GM21423 (cell line): ENCODE results near the gene ARGLU1.

Experiments used
- ATAC-seq: cut with Tn5 transposase; IDR thresholded peaks from one replicate; pipeline ENCODE4 v1.9.1; 2021; ENCODE audit warnings: mild to moderate bottlenecking, moderate library complexity; ENCODE audit not compliant: unreplicated experiment

ARGLU1 gene

GRCh38 chr13:106548064-106548696 lies 19.8 kb downstream of the ARGLU1 start:
- no peak for ATAC-seq

GRCh38 chr13:106541826-106542225 lies 26.1 kb downstream of the ARGLU1 start:
- ATAC-seq, result no peak

- no peak for ATAC-seq
These were observed 27.3 kb downstream of the ARGLU1 start for GRCh38 chr13:106540613-106541012.

- no peak for ATAC-seq
These were observed 30.4 kb downstream of the ARGLU1 start for GRCh38 chr13:106537521-106537920.

- ATAC-seq, result peak; percentile 34
These were observed 31.5 kb downstream of the ARGLU1 start for GRCh38 chr13:106536244-106537034.

- ATAC-seq, result peak; percentile 96
These were observed 32.2 kb downstream of the ARGLU1 start, which contains the start of gene EFNB2 for GRCh38 chr13:106535552-106536243. Gene EFNB2 (minus strand): TSS chr13:106535662. CDS start chr13:106534964, 698 bp downstream.

- peak; percentile 22 for ATAC-seq
These were observed 33.0 kb downstream of the ARGLU1 start for GRCh38 chr13:106534639-106535551.

- ATAC-seq, result no peak
These were observed 33.8 kb downstream of the ARGLU1 start for GRCh38 chr13:106533943-106534638.

GRCh38 chr13:106533101-106533942 lies 34.6 kb downstream of the ARGLU1 start:
- ATAC-seq, result peak; percentile 12

GRCh38 chr13:106532111-106532929 lies 35.6 kb downstream of the ARGLU1 start:
- ATAC-seq, result no peak

- no peak for ATAC-seq
These were observed 36.9 kb downstream of the ARGLU1 start for GRCh38 chr13:106530980-106531481.

- ATAC-seq, result no peak
These were observed 37.6 kb downstream of the ARGLU1 start for GRCh38 chr13:106530171-106530851.

GRCh38 chr13:106529415-106530170 lies 38.3 kb downstream of the ARGLU1 start:
- no peak for ATAC-seq

GRCh38 chr13:106528718-106529414 lies 39.1 kb downstream of the ARGLU1 start:
- ATAC-seq, result no peak

GRCh38 chr13:106527826-106528225 lies 40.1 kb downstream of the ARGLU1 start:
- ATAC-seq, result no peak

- no peak for ATAC-seq
These were observed 40.5 kb downstream of the ARGLU1 start for GRCh38 chr13:106527445-106527801.
